ENCODE data around the gene RNASEH2A. TPM values are rescaled to one million over a fixed set of nuclear protein-coding genes. Genes with fewer than 3 reads are reported as not detected.

The RNASEH2A gene
- total RNA-seq, 1 experiment from 2014 or later = 72.9 TPM

- TF ChIP-seq CBFB (CRISPR knock-in tag; IDR thresholded peaks at IDR 0.05; ENCODE audit: low read depth) (no peak), ELF4 (CRISPR knock-in tag; IDR thresholded peaks at IDR 0.05; ENCODE audit: low read depth) (peak; percentile 75; the same call in 1 of the 2 replicates), ZNF281 (CRISPR knock-in tag; IDR thresholded peaks at IDR 0.05) (0 out of 2 replicates have a peak, but pooled peaks have one; percentile 27), ERG (CRISPR knock-in tag; IDR thresholded peaks at IDR 0.05) (no peak), ZBTB21 (CRISPR knock-in tag; IDR thresholded peaks at IDR 0.05; ENCODE audit: borderline replicate concordance) (peak; percentile 34; the same call in 1 of the 2 replicates), ZNF317 (CRISPR knock-in tag; IDR thresholded peaks at IDR 0.05; ENCODE audit: borderline replicate concordance, low read depth) (no peak)
- TF ChIP-seq, protein P1, sequence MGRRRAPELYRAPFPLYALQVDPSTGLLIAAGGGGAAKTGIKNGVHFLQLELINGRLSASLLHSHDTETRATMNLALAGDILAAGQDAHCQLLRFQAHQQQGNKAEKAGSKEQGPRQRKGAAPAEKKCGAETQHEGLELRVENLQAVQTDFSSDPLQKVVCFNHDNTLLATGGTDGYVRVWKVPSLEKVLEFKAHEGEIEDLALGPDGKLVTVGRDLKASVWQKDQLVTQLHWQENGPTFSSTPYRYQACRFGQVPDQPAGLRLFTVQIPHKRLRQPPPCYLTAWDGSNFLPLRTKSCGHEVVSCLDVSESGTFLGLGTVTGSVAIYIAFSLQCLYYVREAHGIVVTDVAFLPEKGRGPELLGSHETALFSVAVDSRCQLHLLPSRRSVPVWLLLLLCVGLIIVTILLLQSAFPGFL (CRISPR knock-in tag; IDR thresholded peaks at IDR 0.05; ENCODE audit: borderline replicate concordance) = no peak
Measured at GRCh38 chr19:12791345-12792050, 14.9 kb upstream of the RNASEH2A start, which contains the start of gene JUNB (continued).

DNA sequence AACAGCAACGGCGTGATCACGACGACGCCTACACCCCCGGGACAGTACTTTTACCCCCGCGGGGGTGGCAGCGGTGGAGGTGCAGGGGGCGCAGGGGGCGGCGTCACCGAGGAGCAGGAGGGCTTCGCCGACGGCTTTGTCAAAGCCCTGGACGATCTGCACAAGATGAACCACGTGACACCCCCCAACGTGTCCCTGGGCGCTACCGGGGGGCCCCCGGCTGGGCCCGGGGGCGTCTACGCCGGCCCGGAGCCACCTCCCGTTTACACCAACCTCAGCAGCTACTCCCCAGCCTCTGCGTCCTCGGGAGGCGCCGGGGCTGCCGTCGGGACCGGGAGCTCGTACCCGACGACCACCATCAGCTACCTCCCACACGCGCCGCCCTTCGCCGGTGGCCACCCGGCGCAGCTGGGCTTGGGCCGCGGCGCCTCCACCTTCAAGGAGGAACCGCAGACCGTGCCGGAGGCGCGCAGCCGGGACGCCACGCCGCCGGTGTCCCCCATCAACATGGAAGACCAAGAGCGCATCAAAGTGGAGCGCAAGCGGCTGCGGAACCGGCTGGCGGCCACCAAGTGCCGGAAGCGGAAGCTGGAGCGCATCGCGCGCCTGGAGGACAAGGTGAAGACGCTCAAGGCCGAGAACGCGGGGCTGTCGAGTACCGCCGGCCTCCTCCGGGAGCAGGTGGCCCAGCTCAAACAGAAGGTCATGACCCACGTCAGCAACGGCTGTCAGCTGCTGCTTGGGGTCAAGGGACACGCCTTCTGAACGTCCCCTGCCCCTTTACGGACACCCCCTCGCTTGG, 14.1 kb upstream of the RNASEH2A start:
- H3K27ac Mint-ChIP-seq = no peak overlapping the region
- POLR2A ChIA-PET = interaction anchor here (0.6 to 3.1 kb wide), 16 partner anchors 9 to 173 kb away, joined by 3 to 29 read pairs (median 3); partner anchors contain the start of genes DNASE2, HOOK2, PRDX2 and RNASEH2A
- TF ChIP-seq JUN (CRISPR knock-in tag; IDR thresholded peaks at IDR 0.05) (0 out of 2 replicates have a peak, but pooled peaks have one; percentile 23), ZNF263 (CRISPR knock-in tag; IDR thresholded peaks at IDR 0.05; ENCODE audit: low read depth) (0 out of 2 replicates have a peak, but pooled peaks have one; percentile 24), MXD4 (CRISPR knock-in tag; IDR thresholded peaks at IDR 0.05; ENCODE audit: borderline replicate concordance) (no peak), MYBL2 (CRISPR knock-in tag; IDR thresholded peaks at IDR 0.05) (peak; percentile 86; the same call in 1 of the 2 replicates), FOXP1 (CRISPR knock-in tag; IDR thresholded peaks at IDR 0.05; ENCODE audit: borderline replicate concordance) (no peak; the same call in 1 of the 2 replicates), TEAD4 (CRISPR knock-in tag; IDR thresholded peaks at IDR 0.05) (no peak), CREB1 (CRISPR knock-in tag; IDR thresholded peaks at IDR 0.05) (peak; percentile 74; the same call in 1 of the 2 replicates), ESRRA (CRISPR knock-in tag; IDR thresholded peaks at IDR 0.05; ENCODE audit: borderline replicate concordance) (peak; percentile 86), ZBTB43 (CRISPR knock-in tag; IDR thresholded peaks at IDR 0.05) (no peak), GTF2I (CRISPR knock-in tag; conservative IDR thresholded peaks at IDR 0.05) (no peak)
- TF ChIP-seq, protein P2, sequence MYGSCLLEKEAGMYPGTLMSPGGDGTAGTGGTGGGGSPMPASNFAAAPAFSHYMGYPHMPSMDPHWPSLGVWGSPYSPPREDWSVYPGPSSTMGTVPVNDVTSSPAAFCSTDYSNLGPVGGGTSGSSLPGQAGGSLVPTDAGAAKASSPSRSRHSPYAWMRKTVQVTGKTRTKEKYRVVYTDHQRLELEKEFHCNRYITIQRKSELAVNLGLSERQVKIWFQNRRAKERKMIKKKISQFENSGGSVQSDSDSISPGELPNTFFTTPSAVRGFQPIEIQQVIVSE (CRISPR knock-in tag; IDR thresholded peaks at IDR 0.05; ENCODE audit: borderline replicate concordance) = no peak
- TF ChIP-seq, protein P3, sequence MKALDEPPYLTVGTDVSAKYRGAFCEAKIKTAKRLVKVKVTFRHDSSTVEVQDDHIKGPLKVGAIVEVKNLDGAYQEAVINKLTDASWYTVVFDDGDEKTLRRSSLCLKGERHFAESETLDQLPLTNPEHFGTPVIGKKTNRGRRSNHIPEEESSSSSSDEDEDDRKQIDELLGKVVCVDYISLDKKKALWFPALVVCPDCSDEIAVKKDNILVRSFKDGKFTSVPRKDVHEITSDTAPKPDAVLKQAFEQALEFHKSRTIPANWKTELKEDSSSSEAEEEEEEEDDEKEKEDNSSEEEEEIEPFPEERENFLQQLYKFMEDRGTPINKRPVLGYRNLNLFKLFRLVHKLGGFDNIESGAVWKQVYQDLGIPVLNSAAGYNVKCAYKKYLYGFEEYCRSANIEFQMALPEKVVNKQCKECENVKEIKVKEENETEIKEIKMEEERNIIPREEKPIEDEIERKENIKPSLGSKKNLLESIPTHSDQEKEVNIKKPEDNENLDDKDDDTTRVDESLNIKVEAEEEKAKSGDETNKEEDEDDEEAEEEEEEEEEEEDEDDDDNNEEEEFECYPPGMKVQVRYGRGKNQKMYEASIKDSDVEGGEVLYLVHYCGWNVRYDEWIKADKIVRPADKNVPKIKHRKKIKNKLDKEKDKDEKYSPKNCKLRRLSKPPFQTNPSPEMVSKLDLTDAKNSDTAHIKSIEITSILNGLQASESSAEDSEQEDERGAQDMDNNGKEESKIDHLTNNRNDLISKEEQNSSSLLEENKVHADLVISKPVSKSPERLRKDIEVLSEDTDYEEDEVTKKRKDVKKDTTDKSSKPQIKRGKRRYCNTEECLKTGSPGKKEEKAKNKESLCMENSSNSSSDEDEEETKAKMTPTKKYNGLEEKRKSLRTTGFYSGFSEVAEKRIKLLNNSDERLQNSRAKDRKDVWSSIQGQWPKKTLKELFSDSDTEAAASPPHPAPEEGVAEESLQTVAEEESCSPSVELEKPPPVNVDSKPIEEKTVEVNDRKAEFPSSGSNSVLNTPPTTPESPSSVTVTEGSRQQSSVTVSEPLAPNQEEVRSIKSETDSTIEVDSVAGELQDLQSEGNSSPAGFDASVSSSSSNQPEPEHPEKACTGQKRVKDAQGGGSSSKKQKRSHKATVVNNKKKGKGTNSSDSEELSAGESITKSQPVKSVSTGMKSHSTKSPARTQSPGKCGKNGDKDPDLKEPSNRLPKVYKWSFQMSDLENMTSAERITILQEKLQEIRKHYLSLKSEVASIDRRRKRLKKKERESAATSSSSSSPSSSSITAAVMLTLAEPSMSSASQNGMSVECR (CRISPR knock-in tag; IDR thresholded peaks at IDR 0.05; ENCODE audit: borderline replicate concordance) = peak; percentile 73; the same call in 1 of the 2 replicates
- TF ChIP-seq, protein P4, sequence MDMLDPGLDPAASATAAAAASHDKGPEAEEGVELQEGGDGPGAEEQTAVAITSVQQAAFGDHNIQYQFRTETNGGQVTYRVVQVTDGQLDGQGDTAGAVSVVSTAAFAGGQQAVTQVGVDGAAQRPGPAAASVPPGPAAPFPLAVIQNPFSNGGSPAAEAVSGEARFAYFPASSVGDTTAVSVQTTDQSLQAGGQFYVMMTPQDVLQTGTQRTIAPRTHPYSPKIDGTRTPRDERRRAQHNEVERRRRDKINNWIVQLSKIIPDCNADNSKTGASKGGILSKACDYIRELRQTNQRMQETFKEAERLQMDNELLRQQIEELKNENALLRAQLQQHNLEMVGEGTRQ (CRISPR knock-in tag; IDR thresholded peaks at IDR 0.05) = peak; percentile 79

More for the DNA sequence above, 14.1 kb upstream of the RNASEH2A start:
- DNase-seq (ENCODE audit: low spot score) (peak; percentile 80), ATAC-seq (no peak)
- Mint-ChIP-seq H3K9me3 (no peaks in the 10 kb centered on the region), H3K4me3 (peak overlapping the region; percentile 84), H3K27me3 (ENCODE audit: low read depth) (peaks cover 32% of the 10 kb centered on the region), H3K36me3 (peaks cover 4% of the 10 kb centered on the region; the same call in 1 of the 2 replicates), H3K4me1 (peaks cover 39% of the 10 kb centered on the region)
- CTCF ChIA-PET = interaction anchor here (0.6 to 14.0 kb wide), 19 partner anchors 9 to 1328 kb away, joined by 3 to 341 read pairs (median 4); partner anchors contain the start of genes HOOK2, PRDX2 and THSD8
